Esophagus squamous epithelium (tissue), 5 donors: ENCODE results near the gene AP2A2. TPM values are rescaled to one million over a fixed set of nuclear protein-coding genes. Genes with fewer than 3 reads are reported as not detected.

Source experiments
- DNase-seq: peaks from one replicate; lab custom pipeline; 2025; lab: John Stamatoyannopoulos, UW
- H3K27ac ChIP-seq, 4 donors: fragments of 200-600 bp; sonication (generic); one replicate each; pipeline ENCODE4 v1.5.1; 2016 to 2019; ENCODE audit warnings: mild to moderate bottlenecking in 1 of 4
- H3K27me3 ChIP-seq, 4 donors: fragments of 200-600 bp; sonication (generic); 1 replicate in 3 of 4; 2 replicates in 1 of 4; pipeline versions ENCODE4 v1.5.1 to v1.6.0; 2017 to 2021; ENCODE audit warnings: antibody characterized with exemption in 1 of 4
- H3K36me3 ChIP-seq, 3 donors: fragments of 200-600 bp; sonication (generic); one replicate each; pipeline ENCODE4 v1.5.1; 2016 to 2019
- H3K4me1 ChIP-seq, 3 donors: fragments of 200-600 bp; sonication (generic); one replicate each; pipeline ENCODE4 v1.5.1; 2017 to 2019
- H3K4me3 ChIP-seq, 4 donors: fragments of 200-600 bp; sonication (generic); 1 replicate in 3 of 4; 2 replicates in 1 of 4; pipeline ENCODE4 v1.5.1; 2016 to 2019; ENCODE audit warnings: mild to moderate bottlenecking in 2 of 4, moderate library complexity in 1 of 4
- H3K9me3 ChIP-seq, 3 donors: fragments of 200-600 bp; sonication (generic); one replicate each; pipeline ENCODE4 v1.5.1; 2016 to 2019
- CTCF ChIP-seq, 6 experiments: fragments of 450-650 bp in 4 of 6; fragments of 200-600 bp in 2 of 6; sonication (generic) in 2 of 6; IDR thresholded peaks; one replicate each; pipeline ENCODE4 v1.5.1; 2016 to 2019; ENCODE audit warnings: antibody characterized with exemption in 6 of 6, mild to moderate bottlenecking in 4 of 6, moderate library complexity in 4 of 6
- POLR2A ChIP-seq, 4 donors: fragments of 450-650 bp; IDR thresholded peaks; one replicate each; pipeline ENCODE4 v1.6.1; 2017; ENCODE audit warnings: antibody characterized with exemption in 4 of 4, mild to moderate bottlenecking in 4 of 4, moderate library complexity in 3 of 4
- WGBS, 2 donors: methylation state at CpG; one replicate each; pipeline ENCODE4 v1.1.5; 2018; 5-methylcytosine and 5-hydroxymethylcytosine counted together
- intact Hi-C: fragments of 100-400 bp; cut with DNase I; formaldehyde crosslinking; loops from one replicate; pipeline ENCODE4 v1.15.0; 2022
- total RNA-seq, 4 donors: library from RNA; depleted of rRNA; stranded (reverse); fragments of >200 nt; gene quantifications; one replicate each; pipeline ENCODE4 v1.1.0, GENCODE V29; 2016
- donor health status: DM: yes; HTN: yes; CAD: no.

Gene AP2A2
- total RNA-seq = 10 to 100 TPM; 19.8 to 48.6 (median 28.5) TPM

- peaks cover 13 to 55% (median 16%) of the 10 kb centered on the region in 3 donors for H3K4me1 ChIP-seq
- H3K27ac ChIP-seq = peak within 1 kb of the TSS; percentile 88 to 97 (median 92)
- H3K9me3 ChIP-seq = no peaks in the 10 kb centered on the region
- peak within 1 kb of the TSS; percentile 79 to 100 (median 88) for H3K4me3 ChIP-seq
- peaks cover 0 to 25% (median 0%) of the 10 kb centered on the region in 3 donors for H3K36me3 ChIP-seq
- DNase-seq = no peak
- TF ChIP-seq CTCF (IDR thresholded peaks at IDR 0.05) = peak; percentile 48 to 97 (median 92)
- TF ChIP-seq POLR2A (IDR thresholded peaks at IDR 0.05) = peak in 3 of 4 donors; percentile 34 to 81 (median 80)
- 0% methylated on average over 1 of the region's 124 CpGs; no CpG with 5 or more reads in 1 of the 2 donors for WGBS, 2 donors
- intact Hi-C loops = loop anchor here (5.0 kb wide), 1 partner anchor 127 kb away; no protein-coding TSS in a partner anchor
- H3K27me3 ChIP-seq = no peaks in the 10 kb centered on the region
Measured at GRCh38 chr11:925496-926301, at the start of gene AP2A2. Gene AP2A2, plus strand, starts transcription at chr11:925870. Its CDS starts 152 bp downstream, at chr11:926022.

GRCh38 chr11:876545-876944, 49.1 kb upstream of the AP2A2 start:
- Histone ChIP-seq H3K4me3 (no peak overlapping the region), H3K4me1 (peaks cover 0 to 6% (median 0%) of the 10 kb centered on the region in 3 donors), H3K36me3 (peaks cover 0 to 60% (median 8%) of the 10 kb centered on the region in 3 donors), H3K27ac (no peak overlapping the region), H3K27me3 (no peaks in the 10 kb centered on the region), H3K9me3 (no peaks in the 10 kb centered on the region)
- TF ChIP-seq POLR2A (IDR thresholded peaks at IDR 0.05) (no peak), CTCF (IDR thresholded peaks at IDR 0.05) (no peak)
- intact Hi-C loops = no loop called here
- no peak for DNase-seq
- no CpG with 5 or more reads among the region's 12 CpGs for WGBS, 2 donors

GRCh38 chr11:877565-877964, 48.1 kb upstream of the AP2A2 start:
- Histone ChIP-seq H3K9me3 (no peaks in the 10 kb centered on the region), H3K4me1 (peaks cover 0 to 6% (median 0%) of the 10 kb centered on the region in 3 donors), H3K27ac (no peak overlapping the region), H3K4me3 (no peak overlapping the region), H3K27me3 (no peaks in the 10 kb centered on the region), H3K36me3 (peaks cover 0 to 70% (median 8%) of the 10 kb centered on the region in 3 donors)
- DNase-seq = no peak
- intact Hi-C loops = no loop called here
- 100% methylated on average over 1 to 3 of the region's 11 CpGs for WGBS, 2 donors
- TF ChIP-seq POLR2A (IDR thresholded peaks at IDR 0.05) (no peak), CTCF (IDR thresholded peaks at IDR 0.05) (no peak)

GRCh38 chr11:880447-880846, 45.2 kb upstream of the AP2A2 start:
- H3K4me1 ChIP-seq = peaks cover 0 to 6% (median 0%) of the 10 kb centered on the region in 3 donors
- WGBS, 2 donors = 70 to 76% methylated on average over 3 to 8 of the region's 14 CpGs
- no peaks in the 10 kb centered on the region for H3K27me3 ChIP-seq
- no peak for DNase-seq
- TF ChIP-seq POLR2A (IDR thresholded peaks at IDR 0.05) (no peak), CTCF (IDR thresholded peaks at IDR 0.05) (no peak)
- intact Hi-C loops = no loop called here
- peaks cover 6 to 87% (median 8%) of the 10 kb centered on the region in 3 donors for H3K36me3 ChIP-seq
- H3K9me3 ChIP-seq = no peaks in the 10 kb centered on the region
- no peak overlapping the region for H3K4me3 ChIP-seq
- no peak overlapping the region for H3K27ac ChIP-seq

GRCh38 chr11:882596-882995, 43.1 kb upstream of the AP2A2 start:
- intact Hi-C loops = no loop called here
- WGBS, 2 donors = 75 to 90% methylated on average over 7 to 14 of the region's 14 CpGs
- H3K27ac ChIP-seq = no peak overlapping the region

More at GRCh38 chr11:882596-882995, 43.1 kb upstream of the AP2A2 start:
- no peak overlapping the region for H3K4me3 ChIP-seq
- no peaks in the 10 kb centered on the region for H3K9me3 ChIP-seq
- peaks cover 6 to 95% (median 8%) of the 10 kb centered on the region in 3 donors for H3K36me3 ChIP-seq
- TF ChIP-seq POLR2A (IDR thresholded peaks at IDR 0.05) (no peak), CTCF (IDR thresholded peaks at IDR 0.05) (no peak)
- H3K27me3 ChIP-seq = no peaks in the 10 kb centered on the region
- DNase-seq = no peak
- H3K4me1 ChIP-seq = no peaks in the 10 kb centered on the region
